Activated naive CD8-positive, alpha-beta T cell treated with anti-CD3 and anti-CD28 coated beads, Interleukin-2, amount 50 U/mL, for 24 hours (primary cell): ENCODE data around the gene PTBP1.

Source experiments
- ATAC-seq: fragments of 150-1000 bp; cut with Tn5 transposase; one replicate; pipeline ENCODE4 v1.10.0; 2021
- DNase-seq: peaks from one replicate; pipeline ENCODE4 v3.0.0; 2021
- H3K27ac Mint-ChIP-seq: one replicate; pipeline ENCODE4 v1.8.0; 2021; ENCODE audit warnings: mild to moderate bottlenecking, mixed read lengths
- H3K27me3 Mint-ChIP-seq: one replicate; pipeline ENCODE4 v1.8.0; 2021; ENCODE audit warnings: mixed read lengths
- H3K36me3 Mint-ChIP-seq: one replicate; pipeline ENCODE4 v1.8.0; 2021; ENCODE audit warnings: low read depth, mixed read lengths
- H3K4me1 Mint-ChIP-seq: one replicate; pipeline ENCODE4 v1.8.0; 2021; ENCODE audit warnings: mixed read lengths
- H3K4me3 Mint-ChIP-seq: one replicate; pipeline ENCODE4 v1.8.0; 2021; ENCODE audit warnings: mild to moderate bottlenecking, moderate library complexity, mixed read lengths
- H3K9me3 Mint-ChIP-seq: one replicate; pipeline ENCODE4 v1.8.0; 2021; ENCODE audit warnings: mixed read lengths

The PTBP1 gene

DNA sequence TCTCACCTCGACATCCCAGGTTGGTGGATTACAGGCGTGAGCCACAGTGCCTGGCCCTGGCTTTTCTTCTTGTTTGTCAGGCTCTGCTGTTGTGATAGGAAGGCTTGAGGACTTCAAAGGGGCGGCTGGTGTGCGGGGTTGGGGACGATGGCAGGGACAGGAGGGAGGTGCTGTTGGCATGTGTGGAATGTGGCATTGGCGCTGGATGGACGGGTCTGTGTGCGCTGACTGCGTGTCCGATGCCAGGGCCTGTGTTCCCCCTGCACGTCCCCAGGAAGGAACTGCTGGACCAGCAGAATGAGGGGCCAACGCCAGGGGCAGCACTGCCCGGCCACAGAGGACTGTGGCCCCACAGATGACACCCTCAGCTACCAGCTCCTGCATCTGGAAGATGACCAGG, 12.7 kb upstream of the PTBP1 start:
- peaks cover 2% of the 10 kb centered on the region for H3K4me1 Mint-ChIP-seq
- peaks cover 4% of the 10 kb centered on the region for H3K27me3 Mint-ChIP-seq
- ATAC-seq (no peak), DNase-seq (no peak)
- no peaks in the 10 kb centered on the region for H3K36me3 Mint-ChIP-seq
- no peaks in the 10 kb centered on the region for H3K9me3 Mint-ChIP-seq
- H3K4me3 Mint-ChIP-seq: no peak overlapping the region
- H3K27ac Mint-ChIP-seq: no peak overlapping the region

DNA sequence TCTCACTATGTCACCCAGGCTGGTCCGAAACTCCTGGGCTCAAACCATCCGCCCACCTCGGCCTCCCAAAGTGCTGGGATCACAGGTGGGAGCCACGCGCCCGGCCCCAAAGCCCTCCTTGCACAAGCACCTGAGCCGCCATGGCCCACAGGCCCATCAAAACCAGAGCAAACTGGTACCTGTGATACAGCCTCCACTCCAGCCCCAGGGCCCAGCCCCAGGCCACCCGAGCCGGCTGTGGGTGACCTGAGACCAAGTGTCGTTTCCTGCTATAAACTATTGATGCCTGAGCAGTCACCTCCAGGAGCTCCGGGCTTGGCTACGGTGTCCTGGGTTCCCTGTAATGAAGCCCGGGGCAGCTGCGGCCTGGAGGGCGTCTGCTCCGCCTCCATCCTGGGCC, 9.7 kb upstream of the PTBP1 start:
- no peak overlapping the region for H3K27ac Mint-ChIP-seq
- no peak overlapping the region for H3K4me3 Mint-ChIP-seq
- no peaks in the 10 kb centered on the region for H3K36me3 Mint-ChIP-seq
- ATAC-seq (no peak), DNase-seq (no peak)
- no peaks in the 10 kb centered on the region for H3K9me3 Mint-ChIP-seq
- peaks cover 2% of the 10 kb centered on the region for H3K27me3 Mint-ChIP-seq
- H3K4me1 Mint-ChIP-seq: peaks cover 2% of the 10 kb centered on the region

DNA sequence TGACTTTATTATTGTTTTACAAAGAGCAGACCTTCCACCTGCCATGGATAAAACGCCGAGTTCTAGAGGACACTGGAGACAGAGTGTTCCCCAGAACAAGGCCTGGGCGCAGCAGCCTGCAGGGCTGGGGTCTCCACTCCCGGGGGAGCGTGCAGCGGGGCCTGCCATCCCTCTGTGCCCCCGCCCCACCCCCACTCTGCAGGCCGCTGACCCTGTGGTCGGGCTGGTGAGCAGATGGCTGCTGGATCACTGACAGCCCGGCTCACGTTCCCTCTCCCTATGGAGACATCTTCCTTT, 8.6 kb upstream of the PTBP1 start:
- H3K9me3 Mint-ChIP-seq: no peaks in the 10 kb centered on the region
- H3K4me3 Mint-ChIP-seq: no peak overlapping the region

DNA sequence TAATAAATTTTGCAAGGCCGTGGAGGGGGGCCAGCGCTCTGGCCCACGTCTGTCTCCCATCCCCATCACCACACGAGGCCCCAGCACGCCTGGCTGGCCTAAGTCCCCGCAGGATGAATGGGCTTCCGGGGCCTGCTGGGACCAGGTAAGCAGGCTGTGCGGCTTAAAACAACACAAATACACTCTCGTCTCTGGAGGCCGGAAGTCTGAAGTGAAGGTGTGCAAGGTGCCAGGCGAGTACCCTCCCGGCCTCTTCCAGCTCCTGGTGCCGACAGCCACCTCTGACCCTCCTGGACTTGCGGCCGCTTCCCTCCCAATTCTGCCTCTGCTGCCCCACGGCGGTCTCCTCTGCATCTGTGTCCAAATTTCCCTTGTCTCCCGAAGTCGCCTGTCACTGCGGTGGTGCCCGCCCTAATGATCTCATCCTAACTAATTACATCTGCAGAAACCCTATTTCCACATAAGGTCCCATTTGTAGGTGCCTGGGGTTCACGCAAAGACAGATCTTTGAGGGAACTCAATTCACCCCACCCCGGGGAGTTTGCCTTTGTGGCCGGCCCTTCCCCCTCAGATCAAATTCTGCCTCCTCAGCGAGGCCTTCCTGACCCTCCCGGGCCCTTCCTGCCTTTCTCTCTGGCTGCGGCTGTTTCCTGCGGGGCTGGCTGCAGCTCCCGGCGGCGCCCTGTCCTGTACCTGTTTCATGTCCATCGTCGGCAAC, 8.1 kb upstream of the PTBP1 start:
- H3K9me3 Mint-ChIP-seq: no peaks in the 10 kb centered on the region
- no peak for DNase-seq
- no peak overlapping the region for H3K27ac Mint-ChIP-seq
- no peak overlapping the region for H3K4me3 Mint-ChIP-seq
- H3K4me1 Mint-ChIP-seq: peaks cover 2% of the 10 kb centered on the region
- no peaks in the 10 kb centered on the region for H3K36me3 Mint-ChIP-seq
- no peaks in the 10 kb centered on the region for H3K27me3 Mint-ChIP-seq
- ATAC-seq: no peak

More for the DNA sequence above, 8.6 kb upstream of the PTBP1 start:
- no peak for ATAC-seq
- Mint-ChIP-seq H3K27me3 (no peaks in the 10 kb centered on the region), H3K4me1 (peaks cover 2% of the 10 kb centered on the region), H3K36me3 (no peaks in the 10 kb centered on the region), H3K27ac (no peak overlapping the region)
- DNase-seq: no peak

DNA sequence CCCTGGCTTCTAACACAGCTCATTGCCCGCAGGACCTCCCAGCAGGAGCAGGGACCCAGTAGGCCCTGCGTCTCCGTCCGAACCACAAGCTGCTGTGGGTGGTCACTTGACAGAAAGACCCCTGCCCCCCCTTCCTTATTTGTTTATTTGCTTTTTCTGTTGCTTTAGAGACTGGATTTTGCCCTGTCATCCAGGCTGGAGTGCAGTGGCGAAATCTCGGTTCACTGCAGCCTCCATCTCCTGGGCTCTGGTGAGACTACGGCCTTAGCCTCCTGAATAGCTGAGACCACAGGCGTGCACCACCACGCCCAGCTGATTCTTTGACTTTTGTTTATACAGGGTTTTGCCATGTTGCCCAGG, 7.6 kb upstream of the PTBP1 start:
- H3K27me3 Mint-ChIP-seq: no peaks in the 10 kb centered on the region
- H3K4me1 Mint-ChIP-seq: peaks cover 2% of the 10 kb centered on the region
- ATAC-seq (no peak), DNase-seq (no peak)
- H3K4me3 Mint-ChIP-seq: no peak overlapping the region
- no peaks in the 10 kb centered on the region for H3K36me3 Mint-ChIP-seq
- H3K9me3 Mint-ChIP-seq: no peaks in the 10 kb centered on the region
- H3K27ac Mint-ChIP-seq: no peak overlapping the region

DNA sequence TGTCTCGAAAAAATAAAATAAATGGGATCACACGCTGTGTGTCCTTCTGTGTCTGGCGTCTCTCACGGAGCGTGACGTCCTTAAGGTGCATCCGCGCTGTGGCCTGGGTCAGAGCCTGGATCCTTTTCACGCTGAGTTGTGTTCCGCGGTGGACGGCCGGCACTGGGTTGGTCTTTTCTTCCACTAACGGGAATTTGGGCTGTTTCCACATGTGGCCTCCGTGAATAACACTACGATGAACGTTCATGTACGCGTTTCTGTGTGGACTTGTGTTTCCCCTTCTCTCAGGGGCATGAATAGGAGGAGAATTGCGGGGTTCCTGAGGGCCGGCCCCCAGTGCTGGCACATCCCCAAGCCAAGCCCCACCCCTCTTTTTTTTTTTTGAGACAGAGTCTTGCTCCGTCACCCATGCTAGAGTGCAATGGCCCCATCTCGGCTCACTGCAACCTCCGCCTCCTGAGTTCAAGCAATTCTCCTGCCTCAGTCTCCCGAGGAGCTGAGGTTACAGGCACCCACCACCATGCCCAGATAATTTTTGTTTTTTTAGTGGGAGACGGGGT, 6.2 kb upstream of the PTBP1 start:
- no peaks in the 10 kb centered on the region for H3K9me3 Mint-ChIP-seq
- H3K27me3 Mint-ChIP-seq: no peaks in the 10 kb centered on the region
- H3K27ac Mint-ChIP-seq: no peak overlapping the region
- no peak overlapping the region for H3K4me3 Mint-ChIP-seq
- DNase-seq (no peak), ATAC-seq (no peak)
- H3K4me1 Mint-ChIP-seq: peaks cover 2% of the 10 kb centered on the region
- no peaks in the 10 kb centered on the region for H3K36me3 Mint-ChIP-seq

DNA sequence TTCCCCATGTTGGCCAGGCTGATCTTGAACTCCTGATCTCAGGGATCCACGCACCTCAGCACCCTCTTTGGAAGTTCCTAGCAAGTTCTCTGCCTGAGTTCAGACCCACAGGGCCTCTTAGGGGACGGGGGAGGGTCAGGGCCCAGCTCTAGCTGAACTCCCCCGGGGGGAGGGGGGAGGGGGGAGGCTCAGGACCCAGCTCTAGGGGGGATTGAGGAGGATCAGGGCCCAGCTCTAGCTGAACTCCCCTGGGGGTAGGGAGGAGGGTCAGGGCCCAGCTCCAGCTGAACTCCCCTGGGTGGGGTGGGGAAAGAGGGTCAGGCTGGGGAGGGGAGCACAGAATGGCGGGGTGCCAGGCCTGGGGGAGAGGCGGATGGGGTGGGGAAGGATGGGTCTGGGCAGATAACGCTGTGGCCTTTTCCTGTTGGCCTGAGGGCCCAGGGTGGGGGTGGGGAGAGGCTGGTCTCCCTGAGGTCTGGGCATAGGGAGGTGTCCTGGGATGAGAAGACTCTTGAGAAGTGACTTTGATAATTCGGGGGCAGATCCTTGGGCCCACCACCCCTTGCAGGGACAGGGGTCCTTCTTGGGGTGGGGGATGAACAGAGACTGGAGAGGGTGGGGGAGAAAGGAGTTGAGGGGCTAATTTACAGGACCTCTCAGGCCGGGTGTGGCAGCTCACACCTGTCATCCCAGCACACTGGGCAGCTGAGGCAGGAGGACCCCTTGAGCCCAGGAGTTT, 5.5 kb upstream of the PTBP1 start:
- Mint-ChIP-seq H3K27me3 (no peaks in the 10 kb centered on the region), H3K4me1 (peaks cover 4% of the 10 kb centered on the region), H3K27ac (no peak overlapping the region), H3K4me3 (no peak overlapping the region), H3K36me3 (no peaks in the 10 kb centered on the region), H3K9me3 (no peaks in the 10 kb centered on the region)
- DNase-seq (no peak), ATAC-seq (no peak)

DNA sequence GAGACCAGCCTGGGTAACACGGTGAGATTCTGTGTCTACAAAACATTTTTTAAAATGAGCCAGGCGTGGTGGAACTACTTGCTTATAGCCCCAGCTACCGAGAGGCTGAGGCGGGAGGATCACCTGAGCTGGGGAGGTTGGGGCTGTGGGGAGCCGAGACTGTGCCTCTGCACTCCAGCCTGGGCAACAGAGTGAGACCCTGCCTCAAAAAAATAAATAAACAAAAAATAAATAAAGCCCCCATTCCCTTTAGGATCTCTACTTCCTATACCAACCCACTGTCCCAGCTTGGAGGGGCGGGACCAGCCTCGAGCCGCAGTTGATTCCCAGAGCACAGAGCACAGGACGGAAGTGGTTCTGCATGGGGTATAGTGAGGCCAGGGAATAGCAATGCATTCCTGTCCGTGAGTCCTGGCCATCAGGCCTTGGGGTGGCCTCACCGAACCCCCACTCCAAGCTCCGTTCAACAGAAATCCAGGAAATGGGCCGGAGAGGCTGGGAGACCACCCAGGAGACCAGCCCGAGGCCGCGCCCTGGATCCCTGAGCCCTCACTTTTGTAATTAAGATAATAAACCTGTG, 4.9 kb upstream of the PTBP1 start:
- Mint-ChIP-seq H3K4me1 (peaks cover 7% of the 10 kb centered on the region), H3K36me3 (no peaks in the 10 kb centered on the region), H3K4me3 (no peak overlapping the region), H3K27ac (no peak overlapping the region), H3K9me3 (no peaks in the 10 kb centered on the region), H3K27me3 (no peaks in the 10 kb centered on the region)
- no peak for DNase-seq
- no peak for ATAC-seq

DNA sequence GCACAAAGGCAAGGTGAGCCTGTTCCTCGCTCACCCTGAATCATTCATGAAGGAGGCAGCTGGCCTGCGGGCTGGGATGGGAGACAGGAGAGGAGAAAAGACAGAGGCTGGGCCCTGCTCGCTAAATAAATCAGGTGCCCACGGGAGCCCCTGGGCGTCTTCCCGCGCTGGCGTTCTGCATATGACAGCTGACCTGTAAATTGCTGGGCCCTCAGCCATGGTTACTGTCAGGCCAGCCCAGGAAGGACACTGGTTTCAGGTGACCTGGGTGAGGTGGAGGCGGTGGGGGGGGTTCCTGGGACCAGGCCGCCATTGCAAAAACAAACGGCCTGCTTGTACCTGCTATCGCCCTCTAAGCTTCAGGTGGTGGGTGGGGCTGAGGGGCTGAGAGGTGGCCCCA, 3.4 kb upstream of the PTBP1 start:
- Mint-ChIP-seq H3K27me3 (no peaks in the 10 kb centered on the region), H3K4me1 (peaks cover 7% of the 10 kb centered on the region), H3K4me3 (no peak overlapping the region), H3K36me3 (peaks cover 5% of the 10 kb centered on the region), H3K27ac (no peak overlapping the region), H3K9me3 (no peaks in the 10 kb centered on the region)
- DNase-seq: no peak
- no peak for ATAC-seq

DNA sequence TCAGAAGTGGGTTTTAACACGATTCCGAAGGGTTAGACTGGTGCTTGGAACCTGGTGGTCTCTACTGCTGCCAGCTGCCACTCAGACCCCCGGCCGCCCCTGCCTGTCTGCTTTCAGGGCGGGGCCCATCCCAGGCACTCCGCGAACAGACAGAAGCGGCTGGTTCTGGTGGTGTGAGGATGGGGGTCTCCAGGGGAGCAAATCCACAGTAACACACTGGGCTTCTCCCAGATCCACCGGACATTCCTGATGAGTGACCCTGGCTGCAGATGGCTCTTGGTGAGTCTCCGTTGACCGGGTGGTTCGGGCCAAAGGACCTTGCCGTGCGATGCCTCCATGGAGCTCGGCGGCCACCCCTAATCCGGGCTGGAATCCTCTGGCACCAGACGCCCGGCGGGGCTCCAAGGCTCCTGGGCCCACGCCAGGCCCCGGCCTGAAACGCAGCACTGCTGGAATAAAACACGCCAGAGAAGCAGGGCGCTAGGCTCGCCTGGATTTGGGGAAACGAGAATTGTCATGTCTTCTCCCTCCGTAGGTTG, 2.1 kb upstream of the PTBP1 start:
- Mint-ChIP-seq H3K27ac (no peak overlapping the region), H3K9me3 (no peaks in the 10 kb centered on the region)

DNA sequence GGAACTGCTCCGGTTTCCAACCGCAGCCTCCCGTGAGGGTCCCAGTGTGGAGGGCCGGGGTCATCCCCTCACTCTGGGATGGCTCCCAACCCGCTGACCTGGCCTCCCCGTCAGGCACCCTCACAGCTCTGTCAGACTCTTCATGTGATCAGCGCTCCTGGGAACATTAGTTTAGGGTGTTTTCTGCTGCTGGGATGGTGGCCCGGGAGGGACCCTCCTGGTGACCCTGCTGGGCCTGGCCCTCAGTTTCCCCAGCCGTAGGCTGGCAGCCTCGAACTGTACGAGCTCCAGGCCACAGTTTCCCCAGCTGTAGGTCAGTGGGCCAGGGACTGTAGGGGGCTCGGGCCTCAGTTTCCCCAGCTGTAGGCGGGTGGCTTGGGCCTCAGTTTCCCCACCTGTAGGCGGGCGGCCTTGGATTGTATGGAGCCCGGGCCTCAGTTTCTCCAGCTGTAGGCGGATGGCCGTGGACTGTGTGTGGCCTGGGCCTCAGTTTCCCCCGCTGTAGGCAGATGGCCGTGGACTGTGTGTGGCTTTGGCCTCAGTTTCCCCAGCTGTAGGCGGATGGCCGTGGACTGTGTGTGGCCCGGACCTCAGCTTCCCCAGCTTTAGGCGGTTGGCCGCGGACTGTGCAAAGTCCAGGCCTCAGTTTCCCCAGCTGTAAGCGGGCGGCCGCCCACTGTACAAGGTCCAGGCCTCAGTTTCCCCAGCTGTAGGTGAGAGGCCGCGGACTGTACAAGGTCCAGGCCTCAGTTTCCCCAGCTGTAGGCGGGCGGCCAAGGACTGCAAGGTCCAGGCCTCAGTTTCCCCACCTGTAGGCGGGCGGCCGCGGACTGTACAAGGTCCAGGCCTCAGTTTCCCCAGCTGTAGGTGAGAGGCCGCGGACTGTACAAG, 1.3 kb upstream of the PTBP1 start:
- H3K27me3 Mint-ChIP-seq: no peaks in the 10 kb centered on the region
- peaks cover 22% of the 10 kb centered on the region for H3K4me1 Mint-ChIP-seq
- no peak for ATAC-seq
- peak overlapping the region; percentile 96 for H3K4me3 Mint-ChIP-seq
- no peak for DNase-seq
- no peaks in the 10 kb centered on the region for H3K9me3 Mint-ChIP-seq
- H3K27ac Mint-ChIP-seq: no peak overlapping the region
- H3K36me3 Mint-ChIP-seq: peaks cover 23% of the 10 kb centered on the region

More for the DNA sequence above, 2.1 kb upstream of the PTBP1 start:
- Mint-ChIP-seq H3K27me3 (no peaks in the 10 kb centered on the region), H3K4me1 (peaks cover 17% of the 10 kb centered on the region), H3K36me3 (peaks cover 18% of the 10 kb centered on the region), H3K4me3 (no peak overlapping the region)
- no peak for ATAC-seq
- no peak for DNase-seq

DNA sequence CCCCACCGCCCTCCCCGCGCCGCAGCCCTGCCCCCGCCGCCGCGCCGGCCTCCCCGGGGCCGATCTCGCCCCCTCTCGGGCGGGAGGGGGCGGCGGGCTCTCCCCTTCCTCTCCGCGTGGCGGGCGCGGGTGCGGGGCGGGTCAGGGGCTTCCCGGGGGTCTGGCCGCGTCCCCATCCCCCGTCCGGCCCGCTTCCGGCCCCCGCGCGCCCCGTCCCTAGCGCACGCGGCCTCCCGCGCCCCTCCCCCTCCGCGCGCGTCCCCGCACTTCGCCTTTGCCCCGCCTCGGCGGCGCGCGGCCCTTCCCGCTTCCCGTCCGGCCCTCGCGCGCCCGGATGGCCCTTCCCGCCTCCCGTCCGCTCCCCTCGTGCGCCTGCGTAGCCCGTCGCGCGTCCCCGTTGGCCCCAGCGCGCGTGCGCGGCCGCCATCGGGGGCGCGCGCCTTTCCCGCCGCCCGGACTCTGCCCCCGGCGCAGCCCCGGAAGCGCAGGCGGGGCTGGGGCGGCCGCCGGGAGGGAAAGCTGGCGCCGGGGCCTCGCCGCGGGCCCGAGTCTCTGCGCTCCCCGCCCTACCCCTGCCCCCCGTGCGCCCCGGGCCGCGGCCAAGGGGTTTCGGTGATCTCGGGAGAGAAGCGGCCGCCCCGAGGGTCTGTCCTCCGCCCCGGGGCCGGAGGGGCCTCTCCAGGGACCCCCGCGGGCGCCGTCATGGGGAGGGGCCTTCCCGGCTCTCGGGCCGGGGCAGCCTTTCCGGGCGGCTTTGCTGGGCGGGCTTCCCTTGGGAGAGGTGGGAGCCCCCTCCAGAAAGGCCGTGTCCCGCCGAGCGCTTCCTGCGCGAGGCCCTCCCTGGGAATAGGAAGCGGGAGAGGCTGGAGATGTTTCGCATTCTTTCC, 519 bp downstream of the PTBP1 start:
- DNase-seq (peak; percentile 94), ATAC-seq (peak; percentile 20)
- H3K36me3 Mint-ChIP-seq: peaks cover 36% of the 10 kb centered on the region
- peak overlapping the region; percentile 98 for H3K27ac Mint-ChIP-seq
- no peaks in the 10 kb centered on the region for H3K27me3 Mint-ChIP-seq
- peaks cover 38% of the 10 kb centered on the region for H3K4me1 Mint-ChIP-seq
- no peaks in the 10 kb centered on the region for H3K9me3 Mint-ChIP-seq
- peak overlapping the region; percentile 96 for H3K4me3 Mint-ChIP-seq

DNA sequence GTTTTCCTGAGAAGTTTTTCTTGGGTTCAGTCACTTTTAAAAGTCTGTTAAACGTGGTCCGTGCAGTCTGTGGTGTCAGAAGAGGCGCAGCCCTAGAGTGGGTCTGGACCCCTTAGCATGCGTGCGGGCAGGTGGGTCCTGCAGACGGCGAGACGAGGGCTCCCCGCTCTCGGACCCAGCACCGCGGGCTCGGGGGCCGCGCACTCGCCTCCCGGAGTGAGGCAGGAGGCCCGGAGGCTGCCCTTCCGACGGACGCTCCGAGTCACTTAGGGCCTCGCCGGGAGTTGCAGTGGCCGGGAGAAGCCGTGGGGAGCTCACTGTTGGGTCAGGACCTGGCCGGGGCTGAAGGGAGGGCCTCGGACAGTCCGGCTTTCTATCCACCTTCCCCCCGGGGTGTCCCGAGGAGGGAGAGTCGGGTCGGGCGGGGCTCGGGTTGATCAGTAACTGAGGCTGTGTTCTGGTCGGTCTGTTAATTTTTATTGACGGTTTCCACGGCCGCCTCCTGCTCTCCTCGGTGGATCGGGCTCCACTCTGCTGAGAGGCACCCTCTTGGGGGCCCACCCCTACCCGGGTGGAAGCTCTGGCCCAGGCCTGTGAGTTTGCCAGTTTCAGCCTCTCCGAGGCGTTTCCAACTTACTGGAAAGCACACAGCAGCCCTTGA, 1.3 kb downstream of the PTBP1 start:
- H3K27ac Mint-ChIP-seq: peak overlapping the region; percentile 91
- ATAC-seq (no peak), DNase-seq (no peak)
- peaks cover 41% of the 10 kb centered on the region for H3K4me1 Mint-ChIP-seq
- H3K27me3 Mint-ChIP-seq: no peaks in the 10 kb centered on the region
- peaks cover 43% of the 10 kb centered on the region for H3K36me3 Mint-ChIP-seq
- no peaks in the 10 kb centered on the region for H3K9me3 Mint-ChIP-seq
- peak overlapping the region; percentile 88 for H3K4me3 Mint-ChIP-seq
